HG03520 (cell line): ENCODE measurements around the gene POLA2.
"Not testable (repeated sequence)": the region's sequence is repeated elsewhere in the genome, so short reads cannot be mapped to it uniquely, and the experiment has no call there.

ENCODE experiments used
- ATAC-seq: cut with Tn5 transposase; IDR thresholded peaks from one replicate; pipeline ENCODE4 v1.9.1; 2021; ENCODE audit warnings: mild to moderate bottlenecking, moderate library complexity; ENCODE audit not compliant: unreplicated experiment

Gene POLA2

DNA sequence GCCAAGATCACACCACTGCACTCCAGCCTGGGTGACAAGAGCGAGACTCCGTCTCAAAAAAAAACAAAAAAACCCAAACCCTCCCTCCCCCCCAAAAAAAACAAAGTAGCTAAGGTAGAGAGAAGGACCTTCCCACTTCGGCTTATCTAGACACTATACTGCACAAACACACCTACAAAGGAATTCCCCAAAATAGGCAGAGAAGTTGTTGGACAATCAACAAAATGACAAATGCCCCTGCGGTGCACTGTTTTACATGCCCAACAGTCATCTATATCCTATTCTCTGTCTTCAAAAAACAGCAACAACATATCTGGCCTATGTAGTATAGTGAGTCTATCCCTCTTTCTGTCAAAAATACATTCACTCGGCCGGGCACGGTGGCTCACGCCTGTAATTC lies 65.3 kb downstream of the POLA2 start:
- no peak for ATAC-seq

DNA sequence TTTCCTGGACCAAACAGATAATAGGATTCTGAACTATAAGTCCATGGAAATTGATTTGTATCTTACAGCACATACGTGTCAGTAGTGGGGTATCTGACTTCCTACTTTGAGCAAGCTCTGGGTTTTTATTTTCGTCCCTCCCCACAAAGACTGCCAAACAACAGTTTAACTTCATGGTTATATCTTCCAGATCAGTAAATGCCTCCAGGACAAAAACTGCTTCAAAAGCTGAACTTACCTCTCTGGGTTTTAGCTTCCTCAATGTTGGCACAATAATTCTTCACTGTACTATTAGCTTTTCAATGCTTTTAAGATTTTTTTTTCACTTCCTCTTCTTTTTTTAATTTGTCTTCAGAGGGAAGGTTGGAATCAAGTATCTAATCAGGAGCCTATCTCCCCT lies 67.7 kb downstream of the POLA2 start:
- ATAC-seq = no peak

DNA sequence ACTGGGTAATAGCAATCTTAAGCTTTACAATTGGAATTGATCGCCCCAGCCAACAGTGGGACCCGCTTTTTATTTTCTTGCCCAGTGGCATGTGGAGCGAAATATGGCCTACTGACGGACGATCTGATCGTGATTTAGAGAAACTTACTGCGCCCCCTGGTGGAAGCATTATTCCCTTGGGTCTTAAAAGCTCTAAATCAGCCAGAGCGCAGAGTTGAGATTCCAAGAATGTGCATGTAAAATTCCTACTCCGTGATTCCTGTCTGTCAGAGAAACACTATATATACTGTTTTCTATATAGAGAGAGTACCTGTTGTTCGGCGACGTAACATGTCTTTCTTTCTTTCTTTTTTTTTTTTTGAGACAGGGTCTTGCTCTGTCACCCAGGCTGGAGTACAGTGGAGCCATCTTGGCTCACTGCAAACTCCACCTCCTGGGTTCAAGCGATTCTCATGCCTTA lies 68.2 kb downstream of the POLA2 start:
- no peak for ATAC-seq

DNA sequence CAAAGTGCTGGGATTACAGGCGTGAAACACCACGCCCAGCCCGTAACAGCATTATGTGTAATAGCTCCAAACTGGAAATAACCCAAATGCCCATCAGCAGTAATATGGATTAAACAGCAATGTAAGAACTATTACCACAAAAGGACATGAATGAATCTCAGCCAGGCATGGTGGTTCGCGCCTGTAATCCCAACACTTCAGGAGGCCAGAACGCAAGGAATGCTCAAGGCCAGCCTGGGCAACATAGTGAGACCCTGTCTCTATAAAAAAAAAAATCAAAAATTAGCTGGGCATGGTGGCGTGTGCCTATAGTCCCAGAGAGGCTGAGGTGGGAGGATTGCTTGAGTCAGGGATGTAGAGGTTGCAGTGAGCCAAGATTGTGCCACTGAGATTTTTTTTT lies 68.8 kb downstream of the POLA2 start:
- no peak for ATAC-seq

DNA sequence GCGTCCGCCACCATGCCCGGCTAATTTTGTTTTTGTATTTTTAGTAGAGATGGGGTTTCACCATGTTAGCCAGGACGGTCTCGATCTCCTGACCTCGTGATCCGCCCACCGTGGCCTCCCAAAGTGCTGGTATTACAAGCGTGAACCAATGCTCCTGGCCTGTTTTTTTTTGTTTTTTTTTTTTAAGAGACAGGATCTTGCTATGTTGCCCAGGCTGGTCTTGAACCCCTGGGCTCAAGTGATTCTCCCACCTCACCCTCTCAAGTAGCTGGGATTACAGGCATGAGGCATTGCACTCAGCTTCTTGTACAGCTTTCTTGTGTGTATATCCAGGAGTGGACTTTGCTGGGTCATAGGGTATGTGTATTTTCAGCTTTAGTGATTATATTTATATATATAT lies 70.8 kb downstream of the POLA2 start:
- ATAC-seq = not testable (repeated sequence)

DNA sequence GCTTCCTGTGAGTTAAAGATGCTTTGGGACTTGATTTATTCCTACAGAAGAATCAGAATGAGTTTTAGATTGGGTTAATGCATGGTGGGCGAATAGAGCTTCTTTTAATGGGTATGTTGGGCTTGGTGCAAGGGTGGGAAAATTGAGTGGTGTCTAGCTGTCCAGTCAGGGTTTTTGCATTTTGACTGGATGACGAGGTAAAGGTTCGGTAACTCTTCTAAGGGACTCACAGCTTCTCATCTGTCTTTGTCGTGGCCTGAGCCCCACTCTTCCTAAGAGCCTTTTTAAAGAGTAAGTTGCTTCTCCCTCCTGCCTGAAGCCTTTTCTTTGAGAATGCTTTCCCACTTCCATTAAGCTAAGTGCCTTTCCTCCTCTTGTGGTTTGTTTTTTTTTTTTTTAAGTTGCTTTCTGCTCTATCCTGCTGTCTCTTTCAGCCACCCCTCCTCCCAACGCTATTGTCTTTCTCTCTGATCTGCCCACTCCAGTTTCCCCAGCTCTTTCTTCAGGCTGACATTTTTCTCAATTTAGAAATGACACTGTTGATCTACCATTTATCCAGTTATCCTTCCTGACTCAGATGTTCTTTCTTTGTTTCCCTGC lies 73.0 kb downstream of the POLA2 start:
- no peak for ATAC-seq

DNA sequence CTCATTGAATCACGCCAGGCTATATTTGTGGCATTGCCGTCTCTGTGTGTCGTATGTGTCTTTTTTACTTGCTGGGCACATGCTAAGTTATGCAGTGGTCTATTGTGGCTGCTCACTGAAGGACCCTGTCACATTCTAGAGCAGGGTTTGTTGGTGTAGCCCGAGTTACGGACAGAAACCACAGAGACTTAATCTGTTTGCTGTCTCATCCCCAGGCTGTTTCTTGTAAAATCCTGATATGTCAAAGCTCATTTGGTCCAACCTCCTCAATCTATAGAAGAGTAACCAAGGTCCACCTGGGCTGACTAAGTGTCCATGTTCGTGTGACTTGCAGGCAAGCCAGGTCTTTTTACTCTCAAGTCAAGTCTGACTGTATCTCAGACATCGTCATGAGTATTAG lies 76.9 kb downstream of the POLA2 start:
- no peak for ATAC-seq

DNA sequence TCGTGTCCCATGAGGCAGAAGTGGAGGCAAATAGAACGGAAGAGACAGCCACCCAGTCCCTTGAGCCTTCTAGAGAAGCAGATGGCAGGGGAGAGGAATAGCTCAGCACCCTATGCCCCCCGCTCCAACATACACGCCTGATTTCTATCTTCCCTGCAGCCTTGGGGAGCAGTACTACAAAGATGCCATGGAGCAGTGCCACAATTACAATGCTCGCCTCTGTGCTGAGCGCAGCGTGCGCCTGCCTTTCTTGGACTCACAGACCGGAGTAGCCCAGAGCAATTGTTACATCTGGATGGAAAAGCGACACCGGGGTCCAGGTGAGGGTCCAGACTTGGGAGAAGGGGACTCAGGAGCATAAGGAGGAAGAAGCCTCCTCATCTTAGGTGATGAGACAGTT lies 78.5 kb downstream of the POLA2 start:
- no peak for ATAC-seq

DNA sequence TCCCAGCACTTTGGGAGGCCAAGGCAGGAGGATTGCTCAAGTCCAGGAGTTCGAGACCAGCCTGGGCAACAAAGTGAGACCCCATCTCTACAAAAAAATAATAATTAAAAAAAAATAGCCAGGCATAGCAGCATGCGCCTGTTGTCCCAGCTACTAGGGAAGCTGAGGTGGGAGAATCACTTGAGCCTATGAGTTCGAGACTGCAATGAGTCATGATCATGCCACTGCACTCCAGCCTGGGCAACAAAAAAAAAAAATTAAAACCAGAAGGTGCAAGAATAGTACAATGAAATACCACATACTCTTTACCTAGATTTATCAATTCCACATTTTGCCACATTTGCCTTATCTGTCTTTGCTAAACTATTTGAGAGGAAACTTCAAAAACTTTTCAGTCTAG lies 80.1 kb downstream of the POLA2 start:
- no peak for ATAC-seq
